Fibroblast of the conjunctiva (primary cell): ENCODE measurements around the gene NELL2.
"Not testable (repeated sequence)": the region's sequence is repeated elsewhere in the genome, so short reads cannot be mapped to it uniquely, and the experiment has no call there.

Experiments
- DNase-seq: peaks from one replicate; pipeline ENCODE4 v3.0.0-alpha.2; 2010; ENCODE audit warnings: low read depth

The NELL2 gene

DNA sequence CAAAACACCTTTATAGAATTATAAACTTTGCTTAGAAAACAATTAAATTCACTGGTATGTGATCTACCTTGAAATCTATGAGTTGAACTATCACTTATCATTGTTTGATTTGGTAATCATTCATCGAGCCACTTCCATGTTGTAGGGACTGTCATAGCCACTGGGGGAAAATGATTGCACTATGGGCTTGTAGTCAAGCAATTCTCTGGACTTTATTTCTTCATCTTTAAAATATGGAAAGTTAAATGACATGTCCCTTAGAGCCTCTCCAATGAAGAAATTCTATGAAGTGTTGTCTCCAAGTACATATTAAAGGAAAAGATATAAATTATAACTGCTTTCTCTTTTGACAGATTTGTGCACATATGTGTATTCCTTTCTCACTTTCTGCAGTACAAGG is 97.3 kb downstream of the NELL2 start:
- no peak for DNase-seq

DNA sequence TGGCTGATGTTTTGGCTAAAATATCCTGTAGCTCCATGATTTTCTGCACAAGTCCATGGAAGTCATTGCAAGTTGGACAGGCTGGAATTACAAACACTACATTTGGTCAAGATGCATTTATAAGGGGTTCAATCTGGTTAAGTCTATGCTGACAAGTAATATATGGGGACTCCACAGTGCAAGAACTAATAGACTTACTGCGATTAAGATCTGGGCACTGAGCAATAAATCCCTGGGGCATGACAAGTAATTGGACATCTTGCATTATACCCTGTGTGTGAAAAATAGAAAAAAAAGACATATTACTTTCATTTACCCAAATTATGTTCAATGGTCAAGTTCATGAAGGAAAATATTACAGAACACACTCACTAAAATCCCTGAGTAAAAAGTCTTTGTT is 99.1 kb downstream of the NELL2 start:
- DNase-seq, result no peak

DNA sequence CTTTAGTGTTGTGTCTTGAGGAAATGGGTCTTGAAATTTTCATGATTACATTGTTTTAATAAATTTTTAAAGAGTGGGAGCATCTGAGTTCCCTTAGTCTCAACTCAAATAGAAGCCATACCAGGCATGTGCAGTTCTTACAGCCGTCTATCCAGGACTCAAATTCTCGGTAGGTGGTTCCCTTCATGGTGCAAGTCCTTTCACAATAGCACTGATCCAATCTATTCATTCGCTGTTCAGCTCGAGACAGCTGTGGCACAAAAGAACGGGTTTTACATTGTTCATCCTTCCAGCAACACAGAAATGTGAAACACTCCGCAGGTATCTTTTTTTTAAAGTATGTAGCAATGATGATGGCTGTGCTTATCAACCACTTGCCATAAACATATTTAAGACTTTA is 100.2 kb downstream of the NELL2 start:
- no peak for DNase-seq

DNA sequence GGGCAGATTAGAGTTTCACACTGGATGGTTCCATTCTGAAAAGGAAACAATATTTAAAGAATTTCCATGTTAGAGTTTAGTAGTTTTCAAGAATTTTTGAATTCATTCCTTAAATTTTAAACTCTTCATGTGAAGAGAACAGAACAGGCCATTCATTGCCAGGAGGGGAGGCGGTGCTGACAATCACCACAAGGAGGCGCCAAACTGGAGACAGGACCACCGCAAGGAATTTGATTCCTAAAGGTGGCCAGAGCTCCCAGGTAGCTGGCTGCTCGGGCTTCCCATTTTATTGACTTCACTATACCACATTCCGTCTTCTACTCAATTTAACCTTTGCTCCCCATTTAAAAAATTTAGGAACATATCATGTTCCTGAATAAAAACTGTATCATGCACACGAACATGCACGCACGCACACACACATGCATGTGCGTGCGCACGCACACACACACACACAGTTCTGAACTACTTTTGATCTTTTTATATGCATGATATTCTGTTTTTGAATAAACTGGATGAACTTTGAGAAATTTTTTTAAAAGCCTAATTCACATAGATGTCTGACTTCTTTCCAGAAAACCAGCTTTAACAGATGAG is 101.2 kb downstream of the NELL2 start:
- no peak for DNase-seq

DNA sequence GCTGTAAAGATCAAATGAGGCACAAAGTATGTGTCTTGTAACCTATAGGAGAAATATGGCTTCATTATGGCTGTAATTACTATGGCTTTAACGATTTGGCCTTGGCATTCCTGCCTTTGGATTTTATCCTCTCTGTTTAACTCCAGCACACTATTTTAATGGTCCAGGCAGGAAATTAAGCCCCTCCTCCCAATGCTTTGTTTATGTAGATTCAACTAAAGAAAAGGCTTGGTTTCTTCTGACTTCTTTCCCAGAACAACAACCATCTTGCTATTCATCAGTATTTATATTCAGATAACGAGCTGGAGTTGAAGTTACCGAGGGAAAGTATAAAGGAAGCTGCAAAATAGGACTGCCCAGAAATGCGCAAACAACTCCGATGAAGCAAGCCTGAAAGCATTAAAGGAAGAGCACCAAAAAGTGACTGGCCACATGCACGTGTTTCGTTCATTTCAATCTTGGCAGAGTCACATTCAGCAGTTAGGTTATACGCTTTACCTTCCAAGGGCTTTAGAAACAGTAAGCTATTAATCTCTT is 104.6 kb downstream of the NELL2 start:
- DNase-seq, result no peak

DNA sequence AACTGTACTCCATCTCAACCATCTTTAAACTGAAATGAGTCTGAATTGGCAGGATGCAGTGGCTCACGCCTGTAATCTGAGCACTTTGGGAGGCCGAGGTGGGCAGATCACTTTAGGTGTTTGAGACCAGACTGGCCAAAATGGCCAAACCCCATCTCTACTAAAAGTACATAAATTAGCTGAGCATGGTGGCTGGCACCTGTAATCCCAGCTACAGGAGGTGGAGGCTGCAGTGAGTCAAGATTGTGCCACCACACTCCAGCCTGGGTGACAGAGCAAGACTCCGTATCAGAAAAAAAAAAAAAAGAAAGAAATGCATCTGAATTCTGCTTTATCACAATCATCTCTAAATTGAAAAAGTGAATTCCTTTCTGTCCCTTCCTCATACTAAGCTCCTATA is 110.3 kb downstream of the NELL2 start:
- no peak for DNase-seq

DNA sequence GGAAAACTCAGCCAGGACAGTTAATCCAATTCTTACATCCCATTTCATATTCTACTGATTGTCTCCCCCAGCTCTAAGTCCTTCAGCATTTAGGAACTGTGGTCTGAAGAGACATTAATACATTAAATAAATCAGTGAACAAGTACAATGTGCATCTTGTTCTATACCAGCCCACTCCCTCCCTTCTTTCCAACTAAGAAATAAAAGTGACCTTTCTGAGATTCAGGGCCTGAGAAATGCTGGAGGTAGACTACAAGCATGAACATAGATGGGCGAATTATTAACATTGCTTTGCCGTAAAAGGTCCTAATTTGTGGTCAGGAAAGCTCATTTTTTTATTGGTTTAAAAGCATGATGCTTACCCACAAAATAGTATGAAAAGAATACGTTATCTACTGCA is 113.1 kb downstream of the NELL2 start:
- no peak for DNase-seq

DNA sequence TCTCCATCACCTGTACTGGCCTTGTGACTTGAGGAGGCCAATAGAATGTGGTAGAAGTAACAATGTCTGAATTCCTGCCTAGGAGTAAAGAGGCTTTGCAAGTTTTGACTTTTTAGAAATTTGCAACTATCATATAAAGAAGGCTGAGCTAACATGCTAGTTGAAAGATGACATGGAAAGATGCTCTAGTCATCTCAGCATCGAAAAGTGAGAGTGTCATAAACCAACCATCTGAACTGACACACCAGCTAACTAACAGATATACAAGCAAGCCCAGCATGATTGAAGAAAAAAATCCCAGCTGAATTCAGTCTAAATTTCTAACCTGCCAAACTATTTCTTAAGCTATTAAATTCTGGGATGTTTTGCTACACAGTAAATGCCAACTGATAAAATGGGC is 116.8 kb downstream of the NELL2 start:
- no peak for DNase-seq

DNA sequence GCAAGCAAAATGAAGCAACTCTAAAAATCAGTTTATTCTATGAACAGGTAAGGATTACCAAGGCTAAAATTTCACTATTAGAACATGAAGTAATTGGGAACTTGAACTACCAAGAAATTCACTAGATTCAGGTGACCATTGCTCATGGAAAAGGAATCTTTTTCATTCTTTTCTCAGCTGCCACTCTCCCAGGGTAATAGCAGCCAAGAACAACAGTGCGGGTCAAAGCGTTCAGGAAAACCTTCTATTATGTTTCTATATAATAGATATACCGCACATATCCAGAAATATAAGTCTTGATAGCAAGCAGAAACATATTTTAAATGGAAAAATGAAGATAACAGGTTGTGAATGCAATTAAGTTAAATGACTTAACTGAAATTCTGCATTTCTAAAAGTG is 125.6 kb downstream of the NELL2 start:
- DNase-seq, result no peak

DNA sequence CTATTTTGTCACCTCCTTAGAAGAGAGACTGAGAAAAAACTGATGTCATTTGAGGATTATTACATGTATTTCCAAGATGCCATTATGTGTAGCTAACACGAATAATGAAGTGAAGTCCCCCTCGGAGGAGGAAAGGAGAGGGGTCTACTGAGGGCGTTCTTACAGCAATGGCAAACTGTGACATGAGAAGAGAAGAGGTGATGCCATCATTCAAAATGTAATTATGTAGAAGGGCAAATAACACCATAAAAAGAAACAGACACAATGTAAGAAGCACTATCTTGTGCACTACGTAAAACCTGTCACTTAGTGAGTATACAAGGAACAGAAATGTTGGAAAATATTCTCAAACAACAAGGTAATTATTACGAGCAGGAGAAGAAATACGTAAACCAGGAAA is 126.5 kb downstream of the NELL2 start:
- no peak for DNase-seq

DNA sequence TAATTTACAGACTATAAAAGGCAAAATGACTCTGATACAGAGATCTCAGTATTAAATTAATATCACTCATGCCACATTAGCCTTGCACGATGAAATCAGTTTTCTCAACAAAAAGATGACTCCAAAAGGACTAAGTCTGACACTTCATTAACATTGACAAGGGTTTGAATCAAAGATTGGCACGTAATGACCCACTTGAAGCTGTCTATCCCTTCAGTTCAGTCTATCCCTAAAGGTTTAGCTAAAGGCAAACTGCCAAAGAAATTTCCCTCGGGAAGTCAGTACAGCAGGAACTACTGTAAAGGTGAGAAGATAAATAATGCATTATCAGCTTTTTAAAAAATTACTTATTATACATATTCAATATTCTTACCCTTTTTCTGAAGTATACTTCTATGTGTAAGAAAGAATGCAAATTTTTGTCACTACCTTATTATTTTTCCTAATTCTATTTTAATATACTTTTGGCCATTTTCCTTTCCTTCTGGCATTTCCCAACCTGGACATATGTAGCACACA is 127.1 kb downstream of the NELL2 start:
- no peak for DNase-seq

DNA sequence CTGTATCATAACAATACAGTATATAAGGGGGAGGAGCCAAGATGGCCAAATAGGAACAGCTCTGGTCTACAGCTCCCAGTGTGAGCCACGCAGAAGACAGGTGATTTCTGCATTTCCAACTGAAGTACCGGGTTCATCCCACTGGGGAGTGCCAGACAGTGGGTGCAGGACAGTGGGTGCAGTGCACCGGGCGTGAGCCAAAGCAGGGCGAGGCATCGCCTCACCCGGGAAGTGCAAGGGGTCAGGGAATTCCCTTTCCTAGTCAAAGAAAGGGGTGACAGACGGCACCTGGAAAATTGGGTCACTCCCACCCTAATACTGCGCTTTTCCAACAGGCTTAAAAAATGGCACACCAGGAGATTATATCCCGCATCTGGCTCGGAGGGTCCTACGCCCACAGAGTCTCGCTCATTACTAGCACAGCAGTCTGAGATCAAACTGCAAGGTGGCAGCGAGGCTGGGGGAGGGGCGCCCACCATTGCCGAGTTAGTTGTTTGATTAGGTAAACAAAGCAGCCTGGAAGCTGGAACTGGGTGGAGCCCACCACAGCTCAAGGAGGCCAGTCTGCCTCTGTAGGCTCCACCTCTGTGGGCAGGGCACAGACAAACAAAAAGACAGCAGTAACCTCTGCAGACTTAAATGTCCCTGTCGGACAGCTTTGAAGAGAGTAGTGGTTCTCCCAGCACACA is 134.7 kb downstream of the NELL2 start:
- not testable (repeated sequence) for DNase-seq

DNA sequence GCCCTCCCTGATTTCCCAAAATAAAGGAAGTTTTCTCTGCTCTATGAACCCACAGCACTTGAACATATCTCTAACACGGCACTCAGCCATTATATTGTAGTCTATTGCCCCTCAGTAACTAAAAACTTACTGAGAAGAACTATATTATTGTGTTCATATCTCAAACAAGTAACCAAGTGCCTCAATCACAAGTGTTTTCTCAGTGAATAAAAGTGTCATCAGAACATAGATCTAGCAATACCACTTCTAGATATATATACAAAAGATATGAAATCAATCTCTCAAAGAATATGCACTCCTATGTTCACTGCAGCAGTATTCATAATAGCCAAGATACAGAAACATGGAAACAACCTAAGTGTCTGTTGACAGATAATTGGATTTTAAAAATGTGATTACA is 138.1 kb downstream of the NELL2 start:
- DNase-seq, result no peak

DNA sequence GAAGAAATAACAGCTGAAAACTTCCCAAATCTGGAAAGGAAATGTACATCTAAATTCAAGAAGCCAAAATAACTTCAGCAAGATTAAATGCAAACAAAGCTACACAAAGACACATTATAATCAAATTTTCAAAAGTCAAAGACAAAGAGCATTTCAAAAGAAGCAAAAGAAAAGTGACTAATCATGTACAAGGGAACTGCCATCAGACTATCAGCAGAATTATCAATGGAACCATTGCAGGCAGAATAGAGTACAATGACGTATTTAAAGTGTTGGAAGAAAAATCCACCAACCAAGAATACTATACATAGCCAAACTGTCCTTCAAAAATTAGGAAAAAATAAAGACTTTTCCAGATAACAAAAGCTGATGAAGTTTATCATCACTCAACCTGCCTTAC is 147.5 kb downstream of the NELL2 start:
- no peak for DNase-seq

DNA sequence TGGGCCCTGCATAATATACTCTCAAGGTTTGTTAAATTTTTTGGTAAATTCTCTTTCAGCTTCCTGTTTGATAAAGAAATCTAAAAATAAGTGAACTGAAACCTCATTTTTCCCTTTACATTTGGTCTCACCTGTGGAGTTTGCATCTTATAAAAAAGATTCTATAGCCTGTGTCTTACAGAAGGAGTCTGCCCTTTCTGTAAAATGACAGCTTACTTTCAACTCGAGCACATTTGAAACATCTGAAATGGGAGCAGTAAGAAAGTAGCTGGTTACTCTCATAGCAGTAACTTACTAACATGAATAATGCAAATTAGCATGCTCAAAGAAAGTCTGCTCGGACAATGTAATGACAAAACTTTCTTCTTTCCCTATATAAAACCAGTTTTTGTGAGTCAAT is 155.8 kb downstream of the NELL2 start:
- DNase-seq, result no peak

DNA sequence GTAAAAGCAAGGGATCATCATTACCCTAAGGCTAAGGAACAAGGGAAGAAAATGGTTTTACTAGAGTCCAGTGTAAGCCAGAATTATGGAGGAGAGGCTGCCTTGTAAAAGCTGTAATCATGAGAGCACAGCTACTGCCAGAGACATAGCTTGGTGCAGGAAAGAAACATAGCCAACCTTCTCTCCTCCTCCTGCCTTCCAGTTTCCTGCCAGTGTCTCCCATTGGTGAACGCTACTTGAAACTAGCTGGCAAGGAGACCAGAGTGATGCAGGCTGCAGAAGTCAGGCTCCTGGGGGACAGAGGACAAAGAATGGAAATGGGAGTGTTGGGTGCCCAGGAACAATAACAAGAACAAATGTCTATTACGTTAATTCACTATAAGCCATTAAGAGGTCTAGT is 158.5 kb downstream of the NELL2 start:
- DNase-seq, result no peak

DNA sequence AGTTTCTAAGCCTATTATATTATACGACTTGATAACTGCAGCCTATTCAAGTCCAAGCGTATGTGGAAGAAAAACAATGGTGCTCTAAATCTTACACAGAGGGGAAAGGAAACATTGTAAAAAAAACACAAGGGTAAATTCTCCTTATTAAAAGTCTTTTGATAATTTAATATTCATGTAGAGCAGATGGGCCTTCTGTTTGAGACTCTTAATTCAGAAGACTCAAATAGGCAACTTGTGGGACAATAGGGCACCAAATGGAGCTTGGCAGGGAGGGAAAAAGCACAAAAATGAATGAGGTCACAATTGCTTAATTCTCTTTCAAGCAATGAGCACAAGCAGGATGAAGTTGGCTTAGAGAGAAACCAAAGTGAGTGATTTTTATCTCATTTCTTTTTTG is 159.4 kb downstream of the NELL2 start:
- DNase-seq, result no peak

DNA sequence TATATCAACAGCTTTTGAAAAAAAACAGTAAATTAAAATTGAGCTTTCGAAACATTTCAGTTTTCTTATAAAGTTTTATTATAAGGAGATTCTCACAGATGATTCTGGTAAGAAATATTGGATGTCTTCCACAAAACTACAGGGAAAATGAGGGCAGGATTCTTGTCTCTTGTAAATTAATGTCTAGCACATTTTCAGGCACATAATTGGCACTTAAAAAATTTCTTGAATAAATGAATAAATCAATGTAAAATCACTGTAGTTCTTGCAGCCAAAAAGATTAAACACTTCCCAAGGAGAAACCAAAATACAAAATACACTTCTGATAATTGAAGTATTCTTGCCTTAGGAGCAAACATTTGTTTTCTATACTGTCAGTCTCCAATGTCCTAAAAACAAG is 164.4 kb downstream of the NELL2 start:
- DNase-seq, result no peak

DNA sequence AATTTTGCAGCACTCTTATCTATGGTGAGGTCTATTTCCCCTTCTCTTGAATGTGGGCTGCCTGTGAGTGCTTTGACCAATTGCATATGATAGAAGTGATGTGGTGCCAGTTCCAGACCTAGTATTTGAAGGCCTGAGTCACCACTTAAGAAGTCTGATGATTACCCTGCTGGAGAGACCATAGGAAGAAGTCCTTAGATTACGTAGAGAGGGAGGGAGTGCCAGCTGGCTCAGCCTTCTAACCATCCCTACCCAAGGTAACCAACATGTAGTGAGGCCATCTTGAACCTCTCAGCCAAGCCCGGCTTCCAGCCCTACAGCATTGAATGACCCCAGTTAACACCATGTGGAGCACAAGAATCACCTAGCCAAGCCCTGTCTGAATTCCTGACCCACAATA is 166.9 kb downstream of the NELL2 start:
- DNase-seq, result no peak

DNA sequence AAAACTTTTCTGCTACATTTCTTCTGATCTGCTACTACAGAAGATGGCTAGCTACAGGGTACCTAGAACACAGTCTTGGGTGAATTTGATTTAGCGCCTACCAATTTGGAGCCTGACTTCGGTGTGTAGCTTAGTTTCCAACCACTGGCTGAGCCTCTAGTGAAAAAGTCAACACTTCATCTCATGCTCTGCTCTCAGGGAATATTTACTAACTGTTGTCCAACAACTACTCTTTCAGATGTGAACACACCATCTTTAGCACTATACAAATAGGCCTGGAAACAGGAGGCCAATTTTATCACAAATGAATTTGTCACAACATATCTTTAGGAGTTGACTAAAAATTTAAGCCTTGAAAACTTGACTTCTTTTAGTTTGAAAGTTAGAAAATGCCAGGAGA is 167.9 kb downstream of the NELL2 start:
- DNase-seq, result no peak

DNA sequence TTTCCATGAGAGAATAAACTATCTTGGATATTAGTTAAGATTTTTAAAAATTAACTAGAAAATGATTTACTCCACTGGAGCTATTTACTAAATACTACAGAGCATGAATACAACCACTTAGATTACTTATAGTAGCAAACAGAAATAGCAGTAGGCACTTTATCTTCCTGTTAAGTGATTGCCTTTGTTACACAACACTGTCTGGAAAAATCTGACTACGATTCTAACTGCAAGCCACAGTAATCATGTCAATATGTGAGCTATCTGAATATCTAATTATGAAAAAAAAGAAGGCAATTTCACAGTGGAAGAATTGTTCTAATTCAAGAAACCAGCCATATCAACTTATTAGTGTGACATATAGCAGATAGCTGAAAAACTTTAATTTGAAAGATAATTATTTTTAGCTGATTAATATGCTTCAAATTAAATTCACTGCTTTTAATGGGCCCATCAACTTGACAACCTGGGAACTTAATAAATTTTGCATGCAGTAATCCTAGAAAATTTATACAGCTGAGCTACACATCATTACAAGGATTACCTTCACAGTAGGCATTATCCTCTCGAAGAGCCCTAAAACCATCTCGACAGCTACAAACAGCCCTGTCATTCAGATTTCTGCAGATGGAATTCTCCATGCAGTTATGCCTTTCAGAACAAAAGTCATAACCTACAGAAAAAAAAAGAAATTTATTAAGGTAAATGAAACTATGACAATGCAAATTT is 172.8 kb downstream of the NELL2 start:
- no peak for DNase-seq

DNA sequence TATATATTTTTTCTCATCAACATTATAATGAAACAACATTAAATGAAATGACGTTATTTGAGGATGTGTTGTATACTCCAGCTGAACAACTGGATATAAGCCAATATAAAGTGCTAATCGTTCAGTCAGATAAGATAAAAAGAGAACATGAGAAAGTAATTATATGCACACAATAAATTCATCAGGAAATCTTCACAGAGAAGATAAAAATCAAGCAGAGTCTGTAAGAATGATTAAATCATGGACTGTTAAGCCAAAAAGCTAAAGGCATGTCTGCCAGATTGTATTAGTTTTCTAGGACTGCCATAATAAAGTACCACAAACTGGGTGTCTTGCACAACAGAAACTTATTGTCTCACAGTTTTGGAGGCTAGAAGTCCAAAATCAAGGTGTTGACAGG is 178.6 kb downstream of the NELL2 start:
- no peak for DNase-seq

DNA sequence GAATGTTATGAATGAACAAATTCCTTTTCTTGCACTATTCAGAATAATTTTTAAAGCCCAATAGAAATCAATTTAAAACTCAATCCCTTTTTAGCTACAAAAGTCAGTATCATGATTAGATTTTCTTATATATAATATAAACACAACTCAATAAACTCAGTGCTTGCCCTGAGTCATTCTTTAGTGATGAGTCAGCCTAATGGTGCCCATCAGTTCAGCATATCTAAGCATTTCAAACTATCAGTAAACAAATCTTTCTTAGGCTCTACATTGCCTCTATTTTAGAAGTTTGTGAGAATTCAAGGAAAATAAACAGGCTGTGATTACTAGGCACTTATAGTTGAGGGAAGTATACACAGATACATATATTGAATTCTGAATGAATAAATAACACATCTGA is 179.6 kb downstream of the NELL2 start:
- no peak for DNase-seq
